K562 (cell line): ENCODE measurements around the gene ACOD1.

Source experiments
- BRD4 ChIP-seq: fragments of 200-600 bp; sonication (generic); IDR thresholded peaks from 2 replicates; pipeline ENCODE4 v1.6.1; 2017; ENCODE audit warnings: inconsistent platforms
- CTCF ChIP-seq, 3 experiments: IDR thresholded peaks in 2 of 3; conservative IDR thresholded peaks in 1 of 3; 2 replicates each; pipeline ENCODE4 v1.5.1; 2011 to 2012; ENCODE audit warnings: low read length in 3 of 3, mild to moderate bottlenecking in 3 of 3, control low read depth in 2 of 3, improper control_type of control experiment in 1 of 3, inconsistent platforms in 1 of 3, low read depth in 1 of 3, mixed read lengths in 1 of 3, moderate library complexity in 1 of 3; ENCODE audit not compliant: insufficient read depth in 2 of 3

- TF ChIP-seq CTCF (IDR thresholded peaks at IDR 0.05 in 2 of 3, conservative IDR thresholded peaks at IDR 0.05 in 1 of 3; ENCODE audit: insufficient read depth in 2 of 3, low read depth in 1 of 3, low read length in 3 of 3) (no peak), BRD4 (no peak)
Observed at GRCh38 chr13:76932076-76932475, 16.2 kb upstream of the ACOD1 start.
